Measurements from ENCODE around the gene MTRF1.

- no peak for TF ChIP-seq CTCF (IDR thresholded peaks at IDR 0.05)
- TF ChIP-seq POLR2A (IDR thresholded peaks at IDR 0.05): no peak
Measured at GRCh38 chr13:41271456-41272285, 8.3 kb upstream of the MTRF1 start.

Measured in right lobe of liver (tissue), 4 donors.